Measurements from ENCODE around the gene DMBT1. TPM values are rescaled to one million over a fixed set of nuclear protein-coding genes. Genes with fewer than 3 reads are reported as not detected.

Gene DMBT1
- total RNA-seq, 1 experiment from 2014 or later, result not detected

DNA sequence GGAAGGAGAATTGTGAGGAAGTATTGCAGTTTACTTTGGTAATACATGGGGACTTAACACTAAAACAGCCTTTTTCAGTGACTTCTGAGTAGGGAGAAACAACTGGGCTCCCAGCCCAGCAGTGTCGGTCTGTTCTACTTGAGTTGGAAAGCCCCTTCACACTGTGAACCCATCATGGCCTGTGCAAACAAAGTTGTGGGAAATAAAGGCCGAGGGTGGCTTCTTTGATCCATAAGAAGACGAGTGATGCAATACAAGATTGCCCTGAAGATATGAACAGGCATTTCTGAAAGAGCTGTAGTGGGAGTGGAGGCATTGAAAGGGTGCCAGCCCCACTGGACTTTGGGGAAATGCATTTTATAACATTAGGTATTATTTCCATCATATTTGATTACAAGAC is 110.8 kb downstream of the DMBT1 start:
- no peak for DNase-seq (ENCODE audit: low spot score)

- no peak for DNase-seq (ENCODE audit: low spot score)
These were observed 112.1 kb downstream of the DMBT1 start for GRCh38 chr10:122672655-122673054.

DNA sequence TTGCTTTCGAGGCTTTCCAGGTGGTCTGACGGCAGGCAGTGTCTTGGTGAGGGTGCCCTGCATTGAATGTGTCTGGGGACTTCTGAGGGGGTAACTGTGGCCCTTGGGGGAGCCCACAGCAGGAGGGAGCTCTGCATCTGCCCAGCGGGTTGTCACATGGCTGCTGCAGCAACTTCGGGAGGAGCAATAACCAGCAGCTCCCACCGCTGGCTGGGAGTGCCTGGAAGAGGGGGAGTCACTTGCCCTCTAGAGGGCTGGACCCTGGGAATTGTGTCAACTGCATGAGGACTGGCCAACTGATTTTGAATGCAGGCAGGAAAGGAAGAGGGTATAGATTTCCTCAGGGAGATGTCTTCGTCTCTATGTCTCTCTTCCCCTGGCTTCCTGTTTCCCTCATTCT is 112.7 kb downstream of the DMBT1 start:
- DNase-seq (ENCODE audit: low spot score), result no peak

DNA sequence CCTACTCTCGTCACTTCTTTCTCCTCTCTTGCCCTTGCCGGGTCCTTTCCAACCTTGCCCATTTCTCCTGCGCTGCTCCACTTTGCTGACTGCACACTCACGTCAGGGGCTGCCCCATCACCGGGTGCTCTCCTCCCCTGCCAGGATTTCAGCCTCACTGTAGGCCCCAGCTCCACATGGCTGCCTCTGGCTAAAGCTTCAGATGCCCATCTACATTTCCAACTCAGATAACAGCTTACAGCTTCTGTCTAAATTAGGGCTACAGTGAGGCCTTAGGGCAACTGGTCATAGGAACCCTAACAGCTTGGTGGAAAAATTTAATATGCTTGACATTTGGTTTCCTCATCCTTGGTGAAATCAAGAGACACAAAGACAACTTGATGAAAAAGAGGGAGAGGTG is 113.2 kb downstream of the DMBT1 start:
- DNase-seq (ENCODE audit: low spot score), result no peak

DNA sequence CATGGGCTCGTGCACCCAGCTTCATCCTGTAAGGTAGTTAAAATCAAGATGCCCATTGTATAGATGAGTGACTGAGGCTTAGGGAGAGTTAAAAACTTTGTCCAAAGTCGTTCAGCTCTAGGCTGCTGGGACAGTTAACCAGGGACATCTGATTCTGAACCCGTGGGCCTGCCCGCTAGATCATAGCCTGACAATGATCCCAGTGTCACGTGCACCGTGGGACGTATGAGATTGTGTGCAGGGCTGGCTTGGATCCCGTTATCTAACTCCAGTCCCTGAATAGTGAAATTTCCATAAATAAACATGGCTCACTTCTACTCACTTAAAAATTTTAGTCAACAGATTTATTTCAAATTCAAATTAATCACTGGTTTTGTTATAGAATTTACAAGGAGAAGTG is 114.2 kb downstream of the DMBT1 start:
- DNase-seq (ENCODE audit: low spot score), result no peak

- no peak for DNase-seq (ENCODE audit: low spot score)
These were observed 114.7 kb downstream of the DMBT1 start for GRCh38 chr10:122675278-122675677.

GRCh38 chr10:122678266-122678665 is 117.7 kb downstream of the DMBT1 start:
- no peak for DNase-seq (ENCODE audit: low spot score)

- no peak for DNase-seq (ENCODE audit: low spot score)
These were observed 122.0 kb downstream of the DMBT1 start for GRCh38 chr10:122682522-122682921.

DNA sequence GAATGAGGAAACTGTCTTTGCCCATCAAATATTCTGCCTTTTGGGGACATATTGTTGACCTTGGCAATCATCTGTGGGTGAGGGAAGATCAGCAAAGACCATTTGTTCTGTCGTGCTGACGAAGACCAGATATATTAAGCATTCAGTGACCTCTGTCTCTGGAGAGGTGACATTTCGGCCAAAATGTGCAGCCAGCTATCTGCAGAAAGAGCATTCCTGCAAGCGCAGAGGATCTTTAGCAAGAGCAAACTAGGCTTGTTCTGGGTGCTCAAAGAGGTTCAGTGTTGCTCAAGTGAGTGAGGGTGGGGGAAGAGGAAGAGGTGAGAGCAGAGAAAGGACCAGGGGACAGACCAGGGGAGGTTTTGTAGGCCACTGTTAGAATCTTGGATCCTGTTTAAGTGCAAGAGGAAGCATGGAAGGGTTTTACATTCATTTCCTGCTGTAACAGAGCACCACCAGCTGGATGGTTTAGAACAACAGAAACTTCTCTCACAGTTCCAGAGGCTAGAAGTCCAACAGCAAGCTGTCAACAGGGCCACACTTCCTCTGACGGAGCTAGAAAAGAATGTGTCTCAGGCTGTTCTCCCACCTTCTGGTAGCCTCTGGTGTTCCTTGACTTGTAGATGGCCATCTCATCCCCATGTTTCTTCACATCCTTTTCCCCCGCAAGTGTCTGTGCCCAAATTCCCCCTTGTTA is 127.9 kb downstream of the DMBT1 start:
- DNase-seq (ENCODE audit: low spot score), result no peak

- no peak for DNase-seq (ENCODE audit: low spot score)
These were observed 128.7 kb downstream of the DMBT1 start for GRCh38 chr10:122689146-122689820.

DNA sequence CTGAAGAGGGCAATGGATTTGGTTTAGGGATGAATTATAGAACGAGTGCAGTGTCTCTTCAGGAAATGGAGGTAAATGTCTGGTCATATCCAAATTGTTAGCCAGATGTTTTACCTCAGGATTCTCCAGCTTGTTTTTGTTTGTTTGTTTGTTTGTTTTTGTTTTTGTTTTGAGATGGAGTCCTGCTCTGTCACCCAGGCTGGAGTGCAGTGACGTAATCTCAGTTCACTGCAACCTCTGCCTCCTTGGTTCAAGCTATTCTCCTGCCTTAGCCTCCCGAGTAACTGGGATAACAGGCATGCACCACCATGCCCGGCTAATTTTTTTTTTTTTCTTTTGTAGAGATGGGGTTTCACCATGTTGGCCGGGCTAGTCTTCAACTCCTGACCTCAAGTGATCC is 132.2 kb downstream of the DMBT1 start:
- no peak for DNase-seq (ENCODE audit: low spot score)

Other genes starting within 250 kb of the DMBT1 start
- gene PLEKHA1, start 186.0 kb upstream of the DMBT1 start, total RNA-seq (2014; rRNA removed; shearing (Covaris generic)), result 8.1 and 15.8 TPM in 2 replicates
- gene ARMS2, start 106.1 kb upstream of the DMBT1 start, total RNA-seq (2014; rRNA removed; shearing (Covaris generic)), result not detected in 2 replicates
- gene HTRA1, start 99.2 kb upstream of the DMBT1 start, total RNA-seq (2014; rRNA removed; shearing (Covaris generic)), result 62.5 and 63.4 TPM in 2 replicates
- gene C10orf120, start 139.1 kb downstream of the DMBT1 start, total RNA-seq (2014; rRNA removed; shearing (Covaris generic)), result not detected in 2 replicates

Data from H4 (cell line).